A673 (cell line): Measurements from ENCODE around the gene MORN5.

ENCODE experiments used
- EZH2 ChIP-seq: fragments of 200-600 bp; sonication (generic); IDR thresholded peaks from 2 replicates; pipeline ENCODE4 v1.6.1; 2017; ENCODE audit warnings: borderline replicate concordance, low read depth, mild to moderate bottlenecking, mixed read lengths, antibody characterized with exemption, low read length; ENCODE audit not compliant: poor library complexity, severe bottlenecking
- TF ChIP-seq, protein P1 (sequence below): fragments of 300-800, 200-600 bp; sonication (generic); conservative IDR thresholded peaks from 2 replicates; pipeline ENCODE4 v1.5.1; 2017; ENCODE audit warnings: low read depth, mild to moderate bottlenecking, antibody characterized with exemption, low read length, moderate library complexity, mixed read lengths

DNA sequence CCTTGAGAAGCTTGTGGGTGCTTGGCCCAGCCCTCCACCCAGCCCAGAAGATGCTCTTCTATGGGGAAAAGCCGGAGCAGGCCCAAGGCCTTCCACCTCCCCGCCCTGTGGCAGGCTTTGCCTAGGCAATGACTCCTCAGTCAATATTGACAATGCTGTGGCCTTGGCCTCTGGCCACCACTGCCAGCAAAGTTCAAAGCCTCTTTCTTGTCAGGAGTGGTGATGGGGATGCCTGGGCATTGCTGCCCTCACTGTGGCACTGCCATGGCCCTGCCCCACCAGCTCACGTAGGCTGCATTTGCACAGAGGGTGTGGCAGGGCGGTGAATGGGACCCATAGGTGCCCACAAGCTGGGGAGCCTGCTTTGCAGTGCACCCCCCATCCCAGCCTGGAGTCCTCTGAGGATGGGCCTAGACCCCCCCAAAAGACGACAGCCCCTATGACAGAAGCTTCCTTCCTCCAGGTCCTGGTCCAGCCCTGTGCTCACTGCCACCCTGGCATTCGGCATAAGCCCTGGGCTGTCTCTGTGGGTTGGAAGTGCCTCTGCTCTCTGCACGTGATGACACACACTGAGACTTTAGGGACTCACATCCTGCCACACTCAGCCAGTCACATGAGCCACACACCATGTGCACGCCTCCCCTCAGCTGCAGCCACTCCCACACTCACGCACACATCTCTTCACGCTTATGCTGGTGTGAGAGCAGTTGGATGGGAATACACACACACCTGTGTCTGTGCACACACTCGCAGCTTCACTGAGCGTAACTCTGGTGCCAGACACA is 31.1 kb downstream of the MORN5 start:
- TF ChIP-seq, protein P1, sequence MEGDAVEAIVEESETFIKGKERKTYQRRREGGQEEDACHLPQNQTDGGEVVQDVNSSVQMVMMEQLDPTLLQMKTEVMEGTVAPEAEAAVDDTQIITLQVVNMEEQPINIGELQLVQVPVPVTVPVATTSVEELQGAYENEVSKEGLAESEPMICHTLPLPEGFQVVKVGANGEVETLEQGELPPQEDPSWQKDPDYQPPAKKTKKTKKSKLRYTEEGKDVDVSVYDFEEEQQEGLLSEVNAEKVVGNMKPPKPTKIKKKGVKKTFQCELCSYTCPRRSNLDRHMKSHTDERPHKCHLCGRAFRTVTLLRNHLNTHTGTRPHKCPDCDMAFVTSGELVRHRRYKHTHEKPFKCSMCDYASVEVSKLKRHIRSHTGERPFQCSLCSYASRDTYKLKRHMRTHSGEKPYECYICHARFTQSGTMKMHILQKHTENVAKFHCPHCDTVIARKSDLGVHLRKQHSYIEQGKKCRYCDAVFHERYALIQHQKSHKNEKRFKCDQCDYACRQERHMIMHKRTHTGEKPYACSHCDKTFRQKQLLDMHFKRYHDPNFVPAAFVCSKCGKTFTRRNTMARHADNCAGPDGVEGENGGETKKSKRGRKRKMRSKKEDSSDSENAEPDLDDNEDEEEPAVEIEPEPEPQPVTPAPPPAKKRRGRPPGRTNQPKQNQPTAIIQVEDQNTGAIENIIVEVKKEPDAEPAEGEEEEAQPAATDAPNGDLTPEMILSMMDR = no peak
- TF ChIP-seq EZH2 = no peak
